Measurements from ENCODE around the gene GSS. TPM values are rescaled to one million over a fixed set of nuclear protein-coding genes. Genes with fewer than 3 reads are reported as not detected.

GSS gene
- total and polyA plus RNA-seq, 7 donors = 14.5 to 36.6 (median 24.5) TPM

GRCh38 chr20:35003211-35004031, 47.8 kb upstream of the GSS start:
- no peak for ATAC-seq
- no peaks in the 10 kb centered on the region for H3K27me3 ChIP-seq (ENCODE audit: insufficient read depth in 3 of 3, low read length in 2 of 3)
- H3K27ac ChIP-seq = no peak overlapping the region
- H3K36me3 ChIP-seq (ENCODE audit: insufficient read depth in 1 of 2, low read depth in 1 of 2) = peaks cover 0 to 100% of the 10 kb centered on the region in 2 donors
- H3K9me3 ChIP-seq = no peaks in the 10 kb centered on the region
- H3K4me1 ChIP-seq = peaks cover 5% of the 10 kb centered on the region
- intact Hi-C loops (cut with DNase I) = no loop called here
- 81 to 84% (median 83%) methylated on average over 25 of the region's 25 CpGs for WGBS, 3 donors
- DNase-seq = peak; percentile 7 to 44
- no peak for TF ChIP-seq CTCF (IDR thresholded peaks at IDR 0.05)
- no peak overlapping the region for H3K4me3 ChIP-seq

DNA sequence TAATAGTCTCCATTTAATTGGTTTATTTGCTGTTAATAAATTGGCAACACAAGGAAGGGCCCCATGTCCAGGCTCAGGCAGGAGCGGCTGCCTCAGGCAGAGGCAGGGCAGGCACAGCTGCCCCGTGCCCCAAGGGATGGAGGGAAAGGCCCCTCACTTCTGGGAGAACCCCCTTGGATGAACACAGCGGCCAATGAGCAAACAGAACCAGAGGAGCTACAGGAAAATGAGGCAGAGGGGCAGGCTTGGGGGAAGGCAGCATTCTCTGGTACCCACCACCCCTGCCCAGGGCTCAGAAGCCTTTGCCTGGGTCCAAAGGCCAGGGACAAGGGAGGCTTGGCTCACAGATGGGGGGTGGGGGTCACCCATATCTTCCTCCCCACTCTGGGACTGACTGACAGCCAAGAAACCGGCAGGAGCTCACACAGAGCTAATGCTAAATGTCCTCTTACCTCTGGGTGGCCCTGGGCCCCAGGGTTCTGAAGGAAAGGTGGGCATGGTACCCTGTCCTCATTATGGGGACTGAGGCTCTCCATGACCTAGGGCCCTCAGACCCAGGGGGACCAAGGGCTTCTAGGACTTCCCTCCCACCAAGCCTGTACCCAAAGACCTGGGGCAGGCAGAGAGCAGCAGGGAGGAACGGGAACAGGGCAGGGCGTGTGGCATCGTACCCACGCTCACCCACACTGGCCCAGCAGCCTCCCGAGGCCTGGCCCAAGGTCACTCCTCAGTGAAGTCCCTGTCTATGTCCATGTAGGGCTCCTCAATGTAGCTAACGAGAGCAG, 47.0 kb upstream of the GSS start:
- Histone ChIP-seq H3K4me1 (no peaks in the 10 kb centered on the region), H3K27me3 (ENCODE audit: insufficient read depth in 3 of 3, low read length in 2 of 3) (no peaks in the 10 kb centered on the region), H3K9me3 (no peaks in the 10 kb centered on the region), H3K27ac (no peak overlapping the region), H3K4me3 (no peak overlapping the region), H3K36me3 (ENCODE audit: insufficient read depth in 1 of 2, low read depth in 1 of 2) (peaks cover 2 to 98% of the 10 kb centered on the region in 2 donors)
- no peak for TF ChIP-seq CTCF (IDR thresholded peaks at IDR 0.05)
- WGBS, 3 donors = 64 to 69% (median 67%) methylated on average over 10 of the region's 10 CpGs
- intact Hi-C loops (cut with DNase I) = no loop called here
- peak in 1 of 2 donors; percentile 8 for DNase-seq
- ATAC-seq = no peak

DNA sequence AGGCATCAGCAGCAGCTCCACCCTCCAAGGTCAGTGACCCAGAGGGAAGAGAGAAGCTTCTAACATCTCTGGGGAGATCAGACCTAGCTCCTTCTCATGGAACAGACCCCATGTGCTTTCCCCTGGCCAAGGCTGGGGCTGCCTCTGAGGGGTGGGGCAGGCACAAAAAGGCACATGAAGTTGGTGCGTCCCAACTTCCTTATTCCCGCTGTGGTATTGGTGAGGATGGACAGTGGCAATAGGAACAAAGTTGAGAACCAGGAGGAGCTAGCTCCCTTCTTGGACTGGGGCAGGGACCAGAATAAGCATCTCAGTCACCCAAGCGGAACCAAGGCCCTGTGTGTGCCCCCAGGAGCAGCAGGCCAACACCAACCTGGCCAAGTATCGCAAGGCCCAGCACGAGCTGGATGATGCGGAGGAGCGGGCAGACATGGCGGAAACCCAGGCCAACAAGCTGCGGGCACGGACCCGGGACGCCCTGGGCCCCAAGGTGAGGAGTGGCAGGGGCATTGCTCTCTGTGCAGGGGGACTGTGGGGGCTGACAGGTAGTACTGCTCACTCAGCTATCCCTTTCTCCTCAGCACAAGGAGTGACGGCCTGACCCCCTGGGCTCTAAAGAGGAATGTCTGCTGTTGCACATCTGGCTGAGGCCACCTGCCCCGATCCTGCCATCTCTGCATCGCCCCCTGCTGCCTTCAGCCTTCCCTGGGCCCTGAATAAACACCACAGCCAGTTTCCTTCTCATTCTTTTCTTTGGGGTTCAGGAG, 46.2 kb upstream of the GSS start:
- intact Hi-C loops (cut with DNase I) = no loop called here
- Histone ChIP-seq H3K4me1 (no peaks in the 10 kb centered on the region), H3K27me3 (ENCODE audit: insufficient read depth in 3 of 3, low read length in 2 of 3) (no peaks in the 10 kb centered on the region), H3K36me3 (ENCODE audit: insufficient read depth in 1 of 2, low read depth in 1 of 2) (peaks cover 2 to 95% of the 10 kb centered on the region in 2 donors), H3K4me3 (no peak overlapping the region), H3K27ac (no peak overlapping the region), H3K9me3 (no peaks in the 10 kb centered on the region)
- DNase-seq (peak; percentile 15 to 49), ATAC-seq (no peak)
- 67 to 77% (median 69%) methylated on average over 15 of the region's 15 CpGs for WGBS, 3 donors
- peak; percentile 5 for TF ChIP-seq CTCF (IDR thresholded peaks at IDR 0.05)

DNA sequence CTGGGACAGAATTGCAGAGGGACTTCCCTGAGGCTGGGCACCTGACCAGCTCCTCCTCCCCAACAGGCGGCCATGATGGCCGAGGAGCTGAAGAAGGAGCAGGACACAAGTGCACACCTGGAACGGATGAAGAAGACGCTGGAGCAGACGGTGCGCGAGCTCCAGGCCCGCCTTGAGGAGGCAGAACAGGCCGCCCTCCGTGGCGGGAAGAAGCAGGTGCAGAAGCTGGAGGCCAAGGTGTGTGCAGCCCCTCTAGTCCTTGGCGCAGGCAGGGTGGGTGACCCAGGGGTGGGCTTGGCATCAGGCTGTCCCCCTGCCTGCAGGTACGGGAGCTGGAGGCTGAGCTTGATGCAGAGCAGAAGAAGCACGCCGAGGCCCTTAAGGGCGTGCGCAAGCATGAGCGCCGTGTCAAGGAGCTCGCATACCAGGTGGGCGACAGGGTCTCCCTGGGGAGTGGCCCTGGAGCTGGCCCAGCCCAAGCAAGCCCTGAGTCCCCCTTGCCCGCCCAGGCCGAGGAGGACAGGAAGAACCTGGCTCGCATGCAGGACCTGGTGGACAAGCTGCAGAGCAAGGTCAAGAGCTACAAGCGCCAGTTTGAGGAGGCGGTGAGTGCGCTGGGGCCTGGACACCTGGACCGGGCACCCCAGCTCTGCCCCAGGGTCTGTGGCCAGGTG, 45.5 kb upstream of the GSS start:
- no peak overlapping the region for H3K27ac ChIP-seq
- intact Hi-C loops (cut with DNase I) = no loop called here

More for the DNA sequence above, 45.5 kb upstream of the GSS start:
- H3K36me3 ChIP-seq (ENCODE audit: insufficient read depth in 1 of 2, low read depth in 1 of 2) = peaks cover 2 to 95% of the 10 kb centered on the region in 2 donors
- no peak overlapping the region for H3K4me3 ChIP-seq
- H3K27me3 ChIP-seq (ENCODE audit: insufficient read depth in 3 of 3, low read length in 2 of 3) = no peaks in the 10 kb centered on the region
- TF ChIP-seq CTCF (IDR thresholded peaks at IDR 0.05) = no peak
- ATAC-seq (no peak), DNase-seq (peak; percentile 13 to 43)
- WGBS, 3 donors = 91% methylated on average over 27 to 28 of the region's 28 CpGs
- H3K9me3 ChIP-seq = no peaks in the 10 kb centered on the region
- H3K4me1 ChIP-seq = no peaks in the 10 kb centered on the region
